Sigmoid colon (tissue), 7 donors: ENCODE results near the gene ANTXR1. TPM values are rescaled to one million over a fixed set of nuclear protein-coding genes. Genes with fewer than 3 reads are reported as not detected.

Source experiments
- DNase-seq: peaks from one replicate; pipeline ENCODE4 v3.0.0-alpha.2; 2019
- H3K27ac ChIP-seq, 4 donors: fragments of 200-600 bp; sonication (generic); one replicate each; pipeline ENCODE4 v1.5.1; 2016 to 2019; ENCODE audit warnings: mild to moderate bottlenecking in 1 of 4
- H3K27me3 ChIP-seq, 3 donors: fragments of 200-600 bp; sonication (generic); one replicate each; pipeline ENCODE4 v1.5.1; 2019; ENCODE audit warnings: mild to moderate bottlenecking in 1 of 3
- H3K36me3 ChIP-seq, 4 donors: fragments of 200-600 bp; sonication (generic); one replicate each; pipeline ENCODE4 v1.5.1; 2016 to 2019
- H3K4me1 ChIP-seq, 4 donors: fragments of 200-600 bp; sonication (generic); one replicate each; pipeline ENCODE4 v1.5.1; 2017 to 2019
- H3K4me3 ChIP-seq, 4 donors: fragments of 200-600 bp; sonication (generic); one replicate each; pipeline ENCODE4 v1.5.1; 2017 to 2019; ENCODE audit warnings: mild to moderate bottlenecking in 2 of 4, moderate library complexity in 1 of 4
- H3K9me3 ChIP-seq, 4 donors: fragments of 200-600 bp in 3 of 4; sonication (generic) in 3 of 4; one replicate each; pipeline versions ENCODE4 v1.5.1 to v1.6.1; 2013 to 2019
- CTCF ChIP-seq, 4 experiments: fragments of 450-650 bp in 3 of 4; fragments of 200-600 bp in 1 of 4; IDR thresholded peaks; one replicate each; pipeline ENCODE4 v1.5.1; 2016 to 2019; ENCODE audit warnings: antibody characterized with exemption in 4 of 4, mild to moderate bottlenecking in 3 of 4, moderate library complexity in 2 of 4
- EP300 ChIP-seq, 4 donors: sonication (generic); formaldehyde crosslinking; IDR thresholded peaks; one replicate each; pipeline ENCODE4 v1.6.1; 2017; ENCODE audit warnings: antibody characterized with exemption in 4 of 4
- POLR2A ChIP-seq, 2 donors: fragments of 450-650 bp; IDR thresholded peaks; one replicate each; pipeline ENCODE4 v1.6.1; 2016; ENCODE audit warnings: antibody characterized with exemption in 2 of 2, mild to moderate bottlenecking in 2 of 2, moderate library complexity in 2 of 2
- POLR2AphosphoS5 ChIP-seq, 4 donors: sonication (generic); formaldehyde crosslinking; IDR thresholded peaks; one replicate each; pipeline ENCODE4 v1.6.1; 2017; ENCODE audit warnings: antibody characterized with exemption in 4 of 4
- WGBS, 2 donors: extraction: QIAGEN DNeasy Blood & Tissue Kit; methylation state at CpG; one replicate each; pipeline ENCODE4 v1.1.7; 2013; 5-methylcytosine and 5-hydroxymethylcytosine counted together
- intact Hi-C: fragments of 100-400 bp; cut with DNase I; formaldehyde crosslinking; loops from one replicate; pipeline ENCODE4 v1.15.1; 2023
- polyA plus RNA-seq, 3 donors: library from polyadenylated mRNA; stranded (reverse); fragments of 200-250 nt; gene quantifications; one replicate each; pipeline ENCODE4 v1.2.3, GENCODE V29; 2013
- total RNA-seq, 4 donors: library from RNA; depleted of rRNA; stranded (reverse); fragments of >200 nt; gene quantifications; one replicate each; pipeline ENCODE4 v1.1.0, GENCODE V29; 2016
- donor health status: healthy with polysubstance abuse.
- donor health status: Bipolar disorder and iron deficiency.
- donor health status: healthy.

ANTXR1 gene
- total and polyA plus RNA-seq, 7 donors: 3.0 to 79.8 (median 44.6) TPM

GRCh38 chr2:69149631-69150215, 136.7 kb downstream of the ANTXR1 start:
- intact Hi-C loops: no loop called here
- TF ChIP-seq POLR2A (IDR thresholded peaks at IDR 0.05) (no peak), POLR2AphosphoS5 (IDR thresholded peaks at IDR 0.05) (peak; percentile 23 to 63 (median 50)), CTCF (IDR thresholded peaks at IDR 0.05) (no peak), EP300 (IDR thresholded peaks at IDR 0.05) (no peak)
- peak overlapping the region; percentile 10 to 78 (median 70) for H3K27ac ChIP-seq
- peak overlapping the region in 1 of 4 donors; percentile 3 for H3K4me3 ChIP-seq
- peaks cover 0 to 45% (median 29%) of the 10 kb centered on the region in 4 donors for H3K4me1 ChIP-seq
- peak; percentile 84 for DNase-seq
- no peaks in the 10 kb centered on the region for H3K27me3 ChIP-seq
- WGBS, 2 donors: 66 to 72% methylated on average over 7 of the region's 7 CpGs
- peaks cover 0 to 12% (median 0%) of the 10 kb centered on the region in 4 donors for H3K36me3 ChIP-seq
- H3K9me3 ChIP-seq: no peaks in the 10 kb centered on the region

GRCh38 chr2:69151931-69152330, 139.0 kb downstream of the ANTXR1 start:
- no peaks in the 10 kb centered on the region for H3K9me3 ChIP-seq
- WGBS, 2 donors: 88 to 96% methylated on average over 4 of the region's 4 CpGs
- no peak for DNase-seq

DNA sequence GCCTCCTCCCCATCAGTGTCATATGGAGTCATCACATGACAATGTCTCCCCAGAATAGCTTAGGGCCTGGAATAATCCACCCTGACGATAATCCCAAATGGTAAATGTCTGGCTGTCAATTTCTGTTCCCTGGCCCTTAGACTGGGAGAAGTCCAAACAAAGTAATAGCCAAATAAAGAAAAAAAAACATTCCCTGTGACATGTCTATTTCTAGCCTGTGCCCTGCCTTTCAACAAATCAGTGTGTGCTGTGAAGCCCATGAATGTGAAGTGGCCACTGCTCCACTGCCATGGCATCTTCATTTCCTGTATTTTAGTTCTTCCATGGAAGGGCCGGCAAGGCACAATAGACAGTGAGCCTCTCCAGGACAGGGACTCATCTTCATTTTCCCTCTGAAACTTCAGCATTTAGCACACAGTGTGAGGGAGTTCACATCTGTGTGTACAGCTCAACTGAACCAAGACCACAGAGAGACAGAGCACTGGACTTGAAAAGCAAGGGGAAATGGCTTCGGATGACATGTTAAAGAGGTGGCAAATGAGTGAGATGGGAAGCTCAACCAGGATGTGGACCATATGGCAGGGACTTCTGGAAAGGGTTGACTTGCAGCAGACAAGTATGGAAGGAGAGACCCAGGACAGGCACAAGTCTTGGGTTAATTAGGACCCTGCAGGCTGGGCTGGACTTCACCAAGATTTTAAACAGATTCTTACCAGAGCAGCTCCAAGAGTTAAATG, 140.0 kb downstream of the ANTXR1 start:
- Histone ChIP-seq H3K36me3 (peaks cover 0 to 16% (median 4%) of the 10 kb centered on the region in 4 donors), H3K9me3 (no peaks in the 10 kb centered on the region), H3K27ac (peak overlapping the region in 3 of 4 donors; percentile 11 to 60 (median 12)), H3K4me1 (peaks cover 0 to 43% (median 29%) of the 10 kb centered on the region in 4 donors), H3K4me3 (no peak overlapping the region), H3K27me3 (no peaks in the 10 kb centered on the region)
- intact Hi-C loops: no loop called here
- DNase-seq: no peak
- no peak for TF ChIP-seq EP300 (IDR thresholded peaks at IDR 0.05)
- TF ChIP-seq POLR2AphosphoS5 (IDR thresholded peaks at IDR 0.05): no peak
- no peak for TF ChIP-seq CTCF (IDR thresholded peaks at IDR 0.05)
- TF ChIP-seq POLR2A (IDR thresholded peaks at IDR 0.05): no peak
- WGBS, 2 donors: 85 to 88% methylated on average over 3 of the region's 3 CpGs

More at GRCh38 chr2:69151931-69152330, 139.0 kb downstream of the ANTXR1 start:
- H3K4me1 ChIP-seq: peaks cover 0 to 46% (median 29%) of the 10 kb centered on the region in 4 donors
- H3K27me3 ChIP-seq: no peaks in the 10 kb centered on the region
- peaks cover 0 to 16% (median 4%) of the 10 kb centered on the region in 4 donors for H3K36me3 ChIP-seq
- H3K4me3 ChIP-seq: no peak overlapping the region
- H3K27ac ChIP-seq: peak overlapping the region in 1 of 4 donors; percentile 4
- intact Hi-C loops: no loop called here
- TF ChIP-seq POLR2AphosphoS5 (IDR thresholded peaks at IDR 0.05) (no peak), CTCF (IDR thresholded peaks at IDR 0.05) (no peak), EP300 (IDR thresholded peaks at IDR 0.05) (no peak), POLR2A (IDR thresholded peaks at IDR 0.05) (no peak)

DNA sequence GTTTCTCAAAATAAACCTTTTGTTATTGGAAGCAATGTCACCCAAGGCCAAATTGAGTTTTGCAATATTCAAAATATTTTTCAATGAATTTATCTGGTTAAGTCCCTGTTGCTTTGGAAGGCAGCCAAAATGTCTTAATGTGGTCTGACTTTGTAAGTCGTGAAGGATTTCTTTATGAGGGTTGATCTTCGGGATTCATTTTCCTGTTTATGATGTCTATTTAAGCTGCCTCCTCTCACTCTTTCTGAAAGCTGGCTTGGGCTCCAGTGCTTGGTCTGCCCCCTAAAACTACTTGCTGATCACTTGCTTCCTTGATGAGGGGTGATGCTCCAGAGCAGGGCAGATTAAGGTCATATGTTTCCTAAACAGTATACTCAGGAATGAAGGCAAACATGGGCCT, 141.1 kb downstream of the ANTXR1 start:
- TF ChIP-seq POLR2A (IDR thresholded peaks at IDR 0.05) (no peak), EP300 (IDR thresholded peaks at IDR 0.05) (no peak), POLR2AphosphoS5 (IDR thresholded peaks at IDR 0.05) (no peak), CTCF (IDR thresholded peaks at IDR 0.05) (no peak)
- Histone ChIP-seq H3K4me1 (peaks cover 0 to 32% (median 22%) of the 10 kb centered on the region in 4 donors), H3K9me3 (no peaks in the 10 kb centered on the region), H3K4me3 (no peak overlapping the region), H3K27me3 (no peaks in the 10 kb centered on the region), H3K27ac (peak overlapping the region in 2 of 4 donors; percentile 11 to 60), H3K36me3 (peaks cover 0 to 16% (median 4%) of the 10 kb centered on the region in 4 donors)
- WGBS, 2 donors: 12 to 19% methylated on average over 2 of the region's 2 CpGs
- intact Hi-C loops: no loop called here
- no peak for DNase-seq
